HG02884 (cell line): ENCODE results near the gene IL19.

Source experiments
- ATAC-seq: cut with Tn5 transposase; IDR thresholded peaks from one replicate; pipeline ENCODE4 v1.9.1; 2021; ENCODE audit warnings: mild to moderate bottlenecking, moderate library complexity; ENCODE audit not compliant: unreplicated experiment

IL19 gene, protein sequence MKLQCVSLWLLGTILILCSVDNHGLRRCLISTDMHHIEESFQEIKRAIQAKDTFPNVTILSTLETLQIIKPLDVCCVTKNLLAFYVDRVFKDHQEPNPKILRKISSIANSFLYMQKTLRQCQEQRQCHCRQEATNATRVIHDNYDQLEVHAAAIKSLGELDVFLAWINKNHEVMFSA

GRCh38 chr1:206770531-206771337 is at the start of gene IL19:
Gene IL19 (plus strand): TSS chr1:206770773. CDS start chr1:206836663, 65,890 bp downstream.
- ATAC-seq: no peak

DNA sequence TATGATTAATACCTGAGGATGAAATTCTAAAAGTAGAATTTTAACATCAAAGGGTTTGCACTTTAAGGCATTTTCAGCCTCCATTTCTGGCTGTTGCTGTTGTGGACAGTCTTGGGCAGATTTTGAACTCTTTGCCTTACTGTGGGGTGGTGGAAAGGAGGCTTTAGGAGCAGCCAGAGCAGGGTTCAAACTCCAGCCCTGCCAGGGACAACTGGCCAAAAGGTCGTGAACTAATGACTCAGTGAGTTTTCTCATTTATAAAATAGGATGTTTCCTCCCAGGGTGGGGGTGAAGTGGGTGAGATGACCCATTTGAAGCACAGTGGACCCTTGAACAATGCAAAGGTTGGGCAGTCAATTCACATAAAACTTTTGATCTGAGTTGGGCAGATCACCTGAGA is 49.1 kb upstream of the IL19 start:
- no peak for ATAC-seq

GRCh38 chr1:206722751-206723461 is 47.7 kb upstream of the IL19 start:
- no peak for ATAC-seq

GRCh38 chr1:206723462-206723804 is 47.1 kb upstream of the IL19 start:
- no peak for ATAC-seq

DNA sequence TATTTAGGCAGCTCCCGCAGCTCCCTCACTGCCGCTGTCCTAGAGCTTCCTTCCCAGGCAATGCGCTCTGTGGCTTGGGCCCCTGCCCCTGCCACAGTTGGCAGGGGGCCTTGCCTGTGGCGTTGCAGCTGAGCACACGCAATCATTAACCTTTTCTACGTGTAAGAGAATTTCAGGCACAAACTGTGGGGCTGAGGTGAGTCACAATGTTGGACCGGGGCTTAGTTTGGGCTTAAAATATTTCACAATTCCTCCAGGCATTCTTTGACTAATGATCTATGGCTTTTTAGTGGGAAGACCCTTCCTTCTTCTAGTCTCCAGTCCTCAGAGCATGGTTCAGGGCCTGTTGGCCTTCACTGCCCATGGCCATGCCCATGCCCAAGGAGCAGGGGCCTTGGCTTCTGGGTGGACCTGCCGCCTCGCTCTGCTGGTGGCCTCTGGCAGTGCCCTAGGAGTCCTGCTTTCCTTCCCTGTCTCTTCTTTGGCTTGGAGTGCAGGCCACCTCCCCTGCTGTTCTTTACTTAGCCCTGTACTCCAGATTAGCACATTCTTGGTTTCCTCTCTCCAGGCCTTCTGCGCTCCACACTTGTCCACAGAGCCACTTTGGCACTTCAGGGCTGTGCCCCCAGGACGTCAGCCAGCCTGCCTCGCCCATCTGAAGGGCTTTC is 46.6 kb upstream of the IL19 start:
- ATAC-seq: no peak

DNA sequence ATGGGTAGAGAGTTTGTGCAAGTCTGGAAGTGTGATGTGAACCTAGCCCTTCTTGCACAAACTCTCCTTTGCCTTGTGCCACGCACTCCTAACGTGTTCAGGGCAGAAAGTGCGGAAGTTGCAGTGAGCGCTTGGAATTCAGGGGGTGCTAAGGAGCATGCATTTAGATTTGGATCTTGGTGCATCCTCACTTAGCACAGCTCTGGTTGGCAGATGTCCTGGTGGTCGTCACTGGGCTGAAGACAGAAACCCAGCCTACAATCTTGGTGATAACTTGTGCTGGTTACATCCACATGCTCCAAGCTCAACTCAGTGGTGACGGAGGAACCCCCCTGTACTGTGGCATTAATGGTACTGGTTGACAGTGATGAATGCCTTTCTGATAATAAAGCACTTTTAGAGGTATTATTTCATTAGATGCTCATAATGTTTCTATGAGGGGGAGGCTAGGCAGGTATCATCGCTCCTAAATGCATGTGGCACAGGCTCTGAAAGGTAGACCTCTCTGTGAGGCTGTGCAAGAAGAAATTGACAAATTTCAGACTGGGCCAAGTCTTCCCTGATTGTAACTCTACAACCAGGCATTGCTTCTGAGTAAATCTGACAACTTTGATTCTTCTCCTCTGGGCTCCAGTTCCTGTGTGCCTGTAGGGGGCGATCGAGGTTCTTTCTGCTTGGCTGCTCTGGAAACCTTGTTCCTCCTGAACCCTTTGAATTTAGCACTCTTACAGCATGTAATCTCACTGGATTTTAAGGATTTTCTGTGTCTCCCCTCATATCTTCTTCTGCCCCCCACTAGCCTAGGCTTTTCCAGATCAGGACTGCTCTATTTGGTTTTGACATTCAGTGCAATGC is 45.2 kb upstream of the IL19 start:
- ATAC-seq: no peak

DNA sequence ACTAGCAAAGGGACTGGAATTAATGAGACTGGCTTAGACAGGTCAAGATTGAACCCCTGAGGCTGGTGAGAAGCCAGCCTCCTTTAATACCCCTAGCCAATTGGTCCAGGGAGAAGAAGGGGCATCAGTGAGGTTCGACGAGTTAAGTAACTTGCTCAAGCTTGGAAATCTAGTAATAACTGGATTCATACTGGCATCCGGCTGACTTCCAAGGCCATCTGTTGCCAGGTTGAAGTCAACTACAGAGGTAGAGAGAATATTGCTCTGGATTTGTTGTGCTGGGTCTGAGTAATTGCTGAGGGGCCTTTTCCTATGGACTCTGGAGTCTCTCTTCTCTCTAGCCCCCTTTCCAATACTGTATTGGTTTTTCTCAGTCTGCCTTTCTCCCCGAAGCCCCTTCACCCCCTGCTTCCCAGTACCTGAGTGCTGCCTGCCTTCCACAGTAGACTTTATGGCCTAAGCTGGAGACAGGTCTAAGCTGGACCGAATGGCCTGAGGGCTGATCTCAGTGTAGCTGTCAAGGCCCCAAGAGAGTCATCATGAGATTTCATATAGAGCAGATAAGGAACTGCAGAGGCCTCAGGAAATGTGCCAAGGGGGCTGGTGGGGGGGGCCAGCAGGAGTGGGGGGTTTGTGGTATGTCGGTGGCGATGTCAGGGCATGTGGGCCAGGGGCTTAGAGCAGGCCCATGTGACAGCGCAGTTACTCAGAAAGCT is 42.4 kb upstream of the IL19 start:
- ATAC-seq: no peak

DNA sequence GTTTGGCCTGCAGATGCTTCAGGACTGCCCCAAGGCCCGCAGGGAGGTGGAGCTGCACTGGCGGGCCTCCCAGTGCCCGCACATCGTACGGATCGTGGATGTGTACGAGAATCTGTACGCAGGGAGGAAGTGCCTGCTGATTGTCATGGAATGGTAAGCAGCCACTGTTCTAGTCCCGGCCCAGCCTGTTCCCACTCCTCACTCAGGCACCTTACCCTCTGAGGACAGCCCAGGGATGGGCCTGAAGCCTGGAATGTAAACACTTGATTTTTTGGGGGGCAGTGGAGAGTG is 41.9 kb upstream of the IL19 start:
- no peak for ATAC-seq

- no peak for ATAC-seq
Measured at GRCh38 chr1:206729050-206729449, 41.5 kb upstream of the IL19 start.

GRCh38 chr1:206729507-206729906 is 41.1 kb upstream of the IL19 start:
- ATAC-seq: no peak

- no peak for ATAC-seq
Measured at GRCh38 chr1:206732508-206732907, 38.1 kb upstream of the IL19 start.

- ATAC-seq: no peak
Measured at GRCh38 chr1:206732992-206733391, 37.6 kb upstream of the IL19 start.

- ATAC-seq: no peak
Measured at GRCh38 chr1:206734499-206735142, 36.0 kb upstream of the IL19 start.

GRCh38 chr1:206735553-206736031 is 35.0 kb upstream of the IL19 start:
- ATAC-seq: no peak

GRCh38 chr1:206736878-206737728 is 33.5 kb upstream of the IL19 start:
- ATAC-seq: no peak

DNA sequence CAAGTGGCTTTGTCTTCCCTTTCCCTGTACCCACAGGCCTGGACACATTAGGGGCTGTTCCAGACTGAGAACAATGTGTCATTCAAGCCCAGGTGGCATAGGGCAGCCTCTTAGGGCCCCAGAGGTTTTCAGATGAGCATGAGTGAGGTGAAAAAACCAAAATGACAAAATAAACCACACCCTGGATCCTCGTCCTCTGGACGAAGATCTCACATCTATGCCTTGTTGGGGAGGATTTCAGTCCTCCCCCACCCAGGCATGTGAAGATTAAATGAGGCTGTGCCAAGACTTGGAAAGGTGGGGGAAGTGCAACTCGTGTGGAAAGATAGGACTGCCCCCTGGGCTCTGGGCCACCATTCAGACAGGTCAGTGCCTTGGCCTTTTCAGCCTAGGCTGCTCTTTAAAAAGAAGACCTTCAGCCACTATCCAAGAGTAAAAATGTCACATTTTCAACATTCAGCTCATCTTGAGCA is 32.8 kb upstream of the IL19 start:
- no peak for ATAC-seq

GRCh38 chr1:206738370-206739366 is 31.9 kb upstream of the IL19 start:
- no peak for ATAC-seq
